COLO668 (cell line): ENCODE measurements around the gene KRTAP5-9.
"Not testable (repeated sequence)": the region's sequence is repeated elsewhere in the genome, so short reads cannot be mapped to it uniquely, and the experiment has no call there.

Experiments
- DNase-seq: peaks from one replicate; lab custom pipeline; 2025; ENCODE audit not compliant: unreplicated experiment; lab: John Stamatoyannopoulos, UW

Gene KRTAP5-9

GRCh38 chr11:71548120-71548519, at the start of gene KRTAP5-9:
Gene KRTAP5-9, plus strand, starts transcription at chr11:71548420. Its CDS starts 238 bp downstream, at chr11:71548658.
- no peak for DNase-seq

DNA sequence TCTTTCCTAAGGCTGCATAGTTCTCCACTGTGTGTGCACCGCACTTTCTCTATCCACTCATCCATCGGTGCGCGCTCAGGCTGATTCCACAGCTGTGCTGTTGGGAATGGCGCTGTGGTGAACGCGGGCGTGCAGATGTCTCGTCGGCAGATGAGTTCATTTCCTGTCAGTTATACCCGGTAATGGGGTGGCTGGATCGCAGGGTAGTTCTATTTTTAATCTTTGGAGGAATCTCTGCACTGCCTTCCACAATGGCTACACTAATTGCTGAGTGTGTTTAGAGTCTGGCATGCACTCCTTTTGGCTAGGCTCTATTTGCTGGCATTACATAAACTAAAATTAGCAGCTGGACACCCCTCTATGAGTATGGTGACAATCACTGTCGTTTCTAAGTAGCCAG, 49.1 kb upstream of the KRTAP5-9 start:
- no peak for DNase-seq

DNA sequence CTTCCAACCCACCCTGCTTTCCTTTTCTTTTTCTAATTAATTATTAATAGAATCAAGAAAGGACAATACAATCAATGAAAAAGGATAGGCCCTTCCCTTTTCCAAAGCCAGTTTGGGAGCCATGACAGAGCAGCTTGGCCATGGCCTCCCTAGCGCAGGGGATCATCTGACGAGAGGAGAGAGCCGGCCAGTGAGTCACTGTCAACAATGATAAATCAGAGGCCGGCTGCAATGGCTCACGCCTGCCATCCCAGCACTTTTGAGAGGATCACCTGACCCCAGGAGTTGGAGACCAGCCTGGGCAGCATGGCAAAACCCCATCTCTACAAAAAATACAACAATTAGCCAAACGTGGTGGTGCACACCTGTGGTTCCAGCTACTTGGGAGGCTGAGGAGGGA, 48.7 kb upstream of the KRTAP5-9 start:
- DNase-seq = no peak

DNA sequence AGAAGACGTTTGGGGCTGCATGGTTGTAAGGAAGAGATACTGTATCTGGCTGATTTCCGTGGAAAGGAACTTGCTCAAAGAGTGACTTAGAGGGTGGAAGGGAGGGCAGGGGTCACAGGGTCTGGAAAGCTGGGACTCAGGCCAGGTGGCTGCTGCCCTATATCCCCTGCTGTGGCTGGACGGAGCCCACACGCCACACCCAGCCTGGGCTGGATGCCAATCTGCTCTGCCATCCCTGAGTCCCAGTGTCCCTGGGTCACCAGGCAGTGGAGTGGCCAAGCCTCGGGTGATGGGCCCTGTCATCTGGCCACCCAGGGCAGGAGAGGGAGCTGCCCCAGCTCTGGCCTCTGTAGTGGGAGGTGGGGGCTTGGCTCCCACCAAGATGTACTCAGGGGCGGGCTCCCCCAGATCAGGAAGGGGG, 47.6 kb upstream of the KRTAP5-9 start:
- no peak for DNase-seq

DNA sequence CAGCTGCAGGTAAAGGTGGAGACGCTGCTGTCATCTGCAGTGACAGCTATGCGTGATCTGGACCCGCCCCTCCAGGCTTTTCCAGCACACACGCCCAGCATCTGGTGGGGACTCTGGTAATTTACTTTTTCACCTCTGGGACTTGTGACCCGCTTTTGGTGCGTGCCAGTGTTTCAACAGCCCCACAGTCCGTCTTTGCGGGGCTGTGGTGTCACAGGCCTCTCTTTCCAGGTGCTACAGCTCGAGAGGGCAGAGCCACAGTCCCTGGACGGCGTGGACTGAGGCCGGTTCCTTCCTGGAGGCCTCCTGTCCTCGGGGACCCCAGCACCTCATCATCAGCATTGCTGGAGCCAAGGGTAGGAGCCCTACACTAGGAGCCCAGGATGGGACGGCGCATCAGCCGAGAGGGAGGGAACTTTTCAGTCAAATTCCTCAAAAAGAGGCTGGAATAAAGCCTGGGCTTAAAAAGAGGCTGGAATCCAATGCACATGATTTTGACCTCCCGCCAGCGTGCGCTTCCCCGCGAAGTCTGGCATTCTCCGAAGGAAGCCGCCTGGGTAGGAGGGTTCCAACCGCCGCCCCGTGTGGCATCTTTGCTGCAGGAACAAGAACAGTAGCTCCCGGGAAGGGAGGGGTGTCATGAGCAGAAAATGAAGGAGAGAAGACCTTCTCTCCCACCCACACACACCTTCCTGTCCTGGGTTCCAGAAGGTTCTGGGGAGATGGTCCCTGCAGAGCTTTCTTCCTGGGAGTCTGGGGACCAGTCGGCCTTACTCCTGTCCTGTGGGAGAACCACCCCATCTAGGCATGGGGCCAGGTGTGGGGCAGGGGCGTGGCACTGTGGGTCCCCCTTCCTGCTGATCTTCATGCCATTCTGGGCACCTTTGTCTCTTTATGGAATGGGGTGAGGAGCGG, 46.9 kb upstream of the KRTAP5-9 start:
- no peak for DNase-seq

DNA sequence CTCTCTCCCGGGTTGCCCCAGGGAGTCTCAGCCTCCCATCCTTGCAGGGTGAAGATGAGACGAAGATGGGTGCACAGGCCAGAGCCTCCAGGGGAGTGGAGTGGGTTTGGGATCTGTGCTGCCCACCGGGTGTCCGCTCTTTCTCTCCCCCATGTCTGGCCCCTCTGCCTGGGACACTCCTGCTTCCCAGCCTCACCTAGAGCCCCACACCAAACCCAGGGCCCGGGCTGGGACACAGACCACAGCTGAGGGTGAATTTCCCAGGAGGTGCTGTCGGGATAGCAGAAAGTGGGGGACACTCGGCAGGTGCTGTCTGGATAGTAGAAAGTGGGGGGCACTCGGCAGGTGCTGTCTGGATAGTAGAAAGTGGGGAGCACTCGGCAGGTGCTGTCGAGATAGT, 46.2 kb upstream of the KRTAP5-9 start:
- DNase-seq = no peak

- no peak for DNase-seq
Measured at GRCh38 chr11:71502871-71503435, 45.3 kb upstream of the KRTAP5-9 start.

DNA sequence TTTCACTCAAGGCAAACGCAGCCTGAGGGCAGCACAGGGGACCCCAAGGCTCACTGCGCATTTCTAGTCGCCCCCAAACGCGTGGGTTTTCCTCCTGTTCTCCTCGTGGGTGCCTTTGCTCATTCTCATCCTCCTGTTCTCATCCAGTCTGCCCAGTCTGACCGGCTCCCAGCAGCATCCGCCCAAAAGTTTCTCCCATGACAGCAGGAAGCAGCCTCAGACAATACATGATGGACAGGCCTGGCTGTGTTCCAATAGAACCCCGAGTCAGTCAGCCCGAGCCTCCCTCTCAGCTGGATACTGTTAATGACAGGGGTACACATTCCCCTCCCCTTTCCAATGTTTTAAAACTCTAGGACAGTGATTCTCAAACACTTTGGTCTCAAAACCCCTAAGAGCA, 43.7 kb upstream of the KRTAP5-9 start:
- DNase-seq = no peak

GRCh38 chr11:71505001-71505400, 43.2 kb upstream of the KRTAP5-9 start:
- no peak for DNase-seq

- DNase-seq = no peak
Measured at GRCh38 chr11:71505781-71506180, 42.4 kb upstream of the KRTAP5-9 start.

DNA sequence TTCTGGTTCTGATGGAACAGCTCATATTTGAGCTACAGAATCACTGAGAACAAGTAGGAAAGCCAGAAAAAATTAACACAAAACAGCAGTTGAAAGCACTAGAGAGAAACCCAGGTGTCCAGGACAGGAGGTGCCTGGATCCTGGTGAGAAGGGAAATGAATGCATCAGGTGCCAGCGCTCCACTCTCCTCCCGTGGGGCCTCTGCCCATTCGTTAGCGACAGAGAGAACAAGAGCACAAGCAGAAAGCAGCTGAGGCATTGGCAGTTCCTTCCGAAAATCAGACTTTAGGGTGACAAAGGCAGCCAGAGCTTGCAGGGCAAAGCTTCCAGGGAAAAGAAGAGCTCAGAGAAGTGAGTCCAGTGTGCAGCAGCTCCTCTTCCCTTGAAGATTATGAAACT, 41.1 kb upstream of the KRTAP5-9 start:
- no peak for DNase-seq

- DNase-seq = no peak
Measured at GRCh38 chr11:71518506-71519471, 29.4 kb upstream of the KRTAP5-9 start.

DNA sequence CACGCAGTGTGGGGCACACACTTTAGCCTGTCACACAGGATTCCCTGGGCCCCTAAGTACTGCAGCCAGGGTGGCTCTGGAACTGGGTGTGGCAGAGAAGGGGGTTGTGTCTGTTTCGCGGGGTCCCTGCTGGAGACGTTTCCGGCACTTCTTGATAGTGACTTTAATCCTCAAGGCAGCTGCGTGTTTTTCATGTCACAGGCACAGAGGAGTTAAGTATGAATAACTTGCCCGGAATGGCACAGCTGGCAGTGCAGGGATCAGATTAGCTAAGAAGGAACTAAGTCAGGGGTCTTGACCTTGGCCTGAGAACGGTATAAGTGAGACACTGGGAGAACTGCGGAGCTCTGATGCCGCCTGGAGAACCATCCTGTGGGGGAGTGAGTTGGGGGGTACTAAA, 28.7 kb upstream of the KRTAP5-9 start:
- DNase-seq = no peak

DNA sequence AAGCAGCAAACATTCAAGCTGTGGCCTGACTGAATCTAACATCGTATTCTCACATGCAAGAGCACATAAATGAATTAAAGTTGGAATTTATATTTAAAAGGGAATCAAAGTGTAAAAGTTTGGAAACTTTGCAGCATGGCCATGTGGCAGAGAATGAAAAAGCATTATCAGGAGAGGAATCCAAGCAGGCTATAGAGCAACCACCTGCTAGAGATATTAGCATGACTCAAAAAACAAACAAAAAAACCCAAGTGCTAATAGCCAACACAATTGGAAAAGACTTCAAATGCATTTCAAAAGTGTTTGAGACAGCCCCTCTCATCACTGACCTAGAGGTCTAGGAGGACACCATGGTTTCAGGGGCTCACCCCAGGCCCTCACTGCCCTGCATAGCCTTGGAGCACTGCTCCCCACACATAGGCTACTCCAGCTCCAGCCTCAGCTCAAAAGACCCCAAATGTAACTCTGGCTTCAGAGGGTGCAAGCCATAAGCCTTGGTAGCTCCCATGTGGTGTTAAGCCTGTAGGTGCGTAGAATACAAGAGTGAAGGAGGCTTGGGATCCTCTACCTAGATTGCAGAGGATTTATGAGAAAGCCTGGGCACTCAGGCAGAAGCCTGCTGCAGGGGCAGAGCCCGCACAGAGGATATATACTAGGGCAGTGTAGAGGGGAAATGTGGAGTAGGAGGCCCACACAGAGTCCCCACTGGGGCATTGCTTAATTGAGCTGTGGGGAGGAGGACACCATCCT, 22.9 kb upstream of the KRTAP5-9 start:
- DNase-seq = no peak

- no peak for DNase-seq
Measured at GRCh38 chr11:71525938-71526495, 22.2 kb upstream of the KRTAP5-9 start.

DNA sequence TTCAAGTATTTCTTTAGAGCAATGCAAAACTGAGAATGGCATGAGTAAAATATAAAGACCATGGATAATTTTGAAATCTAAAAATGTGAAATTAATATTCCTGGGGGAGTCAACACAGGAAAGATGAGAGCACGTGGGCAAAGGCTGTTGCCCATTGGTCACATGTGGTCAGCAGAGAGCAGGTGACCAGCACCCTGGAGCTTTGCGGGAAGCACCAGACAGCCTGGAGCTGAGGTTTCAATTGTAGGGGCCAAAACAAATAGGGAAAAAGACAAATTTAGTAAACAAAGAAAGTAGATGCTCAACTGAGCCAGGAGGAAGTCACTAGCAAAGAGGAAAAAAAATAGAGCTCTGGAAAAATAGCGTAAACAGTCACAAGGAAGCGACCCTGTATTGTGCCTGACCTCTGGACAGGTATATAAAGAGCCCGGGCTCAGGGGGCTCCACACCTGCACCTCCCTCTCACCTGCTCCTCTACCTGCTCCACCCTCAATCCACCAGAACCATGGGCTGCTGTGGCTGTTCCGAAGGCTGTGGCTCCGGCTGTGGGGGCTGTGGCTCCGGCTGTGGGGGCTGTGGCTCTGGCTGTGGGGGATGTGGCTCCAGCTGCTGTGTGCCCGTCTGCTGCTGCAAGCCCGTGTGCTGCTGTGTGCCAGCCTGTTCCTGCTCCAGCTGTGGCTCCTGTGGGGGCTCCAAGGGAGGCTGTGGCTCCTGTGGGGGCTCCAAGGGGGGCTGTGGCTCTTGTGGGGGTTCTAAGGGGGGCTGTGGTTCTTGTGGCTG, 21.2 kb upstream of the KRTAP5-9 start, which contains the start of gene KRTAP5-7:
KRTAP5-7 (plus strand) TSS at position 472 of the 780 bp plus-strand sequence; CDS start at position 506, 34 bp downstream.
- not testable (repeated sequence) for DNase-seq

DNA sequence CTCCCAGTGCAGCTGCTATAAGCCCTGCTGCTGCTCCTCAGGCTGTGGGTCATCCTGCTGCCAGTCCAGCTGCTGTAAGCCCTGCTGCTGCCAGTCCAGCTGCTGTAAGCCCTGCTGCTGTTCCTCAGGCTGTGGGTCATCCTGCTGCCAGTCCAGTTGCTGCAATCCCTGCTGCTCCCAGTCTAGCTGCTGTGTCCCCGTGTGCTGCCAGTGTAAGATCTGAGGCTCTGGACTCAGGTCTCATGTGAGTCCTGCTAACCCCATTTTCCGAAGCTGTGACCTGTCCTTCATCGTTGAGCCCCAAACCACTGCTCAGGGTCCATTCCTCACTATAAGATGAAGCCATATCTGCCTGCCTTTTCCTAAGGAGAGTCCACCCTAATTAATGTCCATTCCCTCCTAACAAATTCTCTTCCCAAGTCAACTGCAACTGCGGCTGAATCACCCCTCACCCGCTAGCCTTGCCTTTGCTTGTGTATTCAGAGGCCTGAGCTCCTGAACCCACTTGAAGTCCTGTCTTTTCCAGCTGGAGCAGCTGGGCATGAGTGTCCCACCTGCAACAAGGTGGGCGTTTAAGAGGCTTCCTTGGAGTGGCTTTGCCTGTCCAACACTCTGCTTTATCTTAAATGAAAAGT, 20.5 kb upstream of the KRTAP5-9 start:
- DNase-seq = no peak

GRCh38 chr11:71530602-71531001, 17.6 kb upstream of the KRTAP5-9 start:
- DNase-seq = no peak

- DNase-seq = no peak
Measured at GRCh38 chr11:71532036-71532610, 16.1 kb upstream of the KRTAP5-9 start.
